NOMO-1 treated with dmso at 0.1 percent for 144 hours (cell line): ENCODE results near the gene MED17.
"Not testable (repeated sequence)": the region's sequence is repeated elsewhere in the genome, so short reads cannot be mapped to it uniquely, and the experiment has no call there.

Source experiments
- DNase-seq: peaks from one replicate; lab custom pipeline; 2025; ENCODE audit not compliant: unreplicated experiment; lab: John Stamatoyannopoulos, UW

Gene MED17

GRCh38 chr11:93757924-93758865 is 25.9 kb upstream of the MED17 start:
- DNase-seq = no peak

DNA sequence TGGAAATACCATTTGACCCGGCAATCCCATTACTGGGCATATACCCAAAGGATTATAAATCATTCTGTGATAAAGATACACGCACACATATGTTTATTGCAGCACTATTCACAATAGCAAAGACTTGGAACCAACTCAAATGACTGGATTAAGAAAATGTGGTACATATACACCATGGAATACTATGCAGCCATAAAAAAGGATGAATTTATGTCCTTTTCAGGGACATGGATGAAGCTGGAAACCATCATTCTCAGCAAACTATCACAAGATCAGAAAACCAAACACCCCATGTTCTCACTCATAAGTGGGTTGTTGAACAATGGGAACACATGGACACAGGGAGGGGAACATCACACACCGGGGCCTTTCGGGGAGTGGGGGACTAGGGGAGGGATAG is 25.0 kb upstream of the MED17 start:
- not testable (repeated sequence) for DNase-seq

GRCh38 chr11:93761910-93762309 is 22.2 kb upstream of the MED17 start:
- DNase-seq = no peak

GRCh38 chr11:93765551-93765950 is 18.5 kb upstream of the MED17 start:
- no peak for DNase-seq

GRCh38 chr11:93766504-93766903 is 17.6 kb upstream of the MED17 start:
- DNase-seq = no peak

DNA sequence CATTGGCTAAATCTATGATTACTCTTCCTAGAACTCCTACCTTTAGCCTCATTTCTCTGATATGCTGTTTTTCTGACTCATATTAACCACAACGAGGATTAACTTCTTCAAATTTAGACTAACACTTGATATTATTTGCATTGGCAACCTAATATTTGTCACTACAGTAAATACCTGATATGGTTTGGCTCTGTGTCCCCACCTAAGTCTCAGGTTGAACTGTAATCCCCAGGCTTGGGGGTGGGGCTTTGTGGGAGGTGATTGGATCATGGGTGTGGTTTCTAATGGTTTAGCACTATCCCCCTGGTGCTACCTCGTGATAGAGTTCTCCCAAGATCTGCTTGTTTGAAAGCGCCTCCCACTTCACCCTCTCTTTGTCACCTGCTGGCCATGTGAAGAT is 17.1 kb upstream of the MED17 start:
- no peak for DNase-seq

DNA sequence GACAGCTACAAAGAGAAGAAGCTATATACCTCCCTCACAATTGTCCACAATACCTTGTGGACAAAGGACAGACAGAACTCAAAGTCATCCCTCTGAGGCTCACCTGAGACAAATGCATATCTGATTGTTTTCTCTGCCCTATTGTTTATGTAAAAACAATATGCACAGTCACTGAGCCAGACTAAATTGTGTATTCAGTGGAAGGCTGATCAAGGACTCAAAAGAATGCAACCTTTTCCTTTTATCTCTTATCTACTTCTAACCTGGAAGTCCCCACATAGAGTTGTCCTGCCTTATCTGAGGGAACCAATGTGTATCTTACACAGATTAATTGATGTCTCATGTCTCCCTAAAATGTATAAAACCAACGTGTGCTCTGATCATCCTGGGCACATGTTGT is 13.9 kb upstream of the MED17 start:
- no peak for DNase-seq

DNA sequence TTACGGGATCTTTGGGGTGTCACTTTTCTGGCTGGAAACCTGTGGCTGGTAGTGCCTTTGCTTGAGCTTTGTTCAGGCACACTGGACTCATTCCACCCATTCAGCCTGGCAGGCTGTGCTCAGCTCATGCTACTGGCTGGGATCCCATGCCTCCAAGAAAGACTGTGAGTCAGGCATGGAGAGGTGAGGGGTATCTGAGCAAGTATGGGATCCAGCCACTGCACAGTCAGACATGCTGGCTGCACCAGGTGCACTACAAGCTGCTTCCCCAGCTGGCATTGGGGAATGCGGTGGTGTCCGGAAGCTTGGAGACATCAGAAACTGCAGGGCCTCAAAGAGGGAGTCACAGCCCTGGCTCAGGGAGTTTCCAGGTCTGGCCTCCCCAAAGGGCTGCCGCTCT is 12.0 kb upstream of the MED17 start:
- no peak for DNase-seq

- no peak for DNase-seq
Measured at GRCh38 chr11:93773045-93773477, 11.0 kb upstream of the MED17 start.

GRCh38 chr11:93773601-93774200 is 10.4 kb upstream of the MED17 start:
- no peak for DNase-seq

- peak; percentile 1 for DNase-seq
Measured at GRCh38 chr11:93774560-93774959, 9.5 kb upstream of the MED17 start.

DNA sequence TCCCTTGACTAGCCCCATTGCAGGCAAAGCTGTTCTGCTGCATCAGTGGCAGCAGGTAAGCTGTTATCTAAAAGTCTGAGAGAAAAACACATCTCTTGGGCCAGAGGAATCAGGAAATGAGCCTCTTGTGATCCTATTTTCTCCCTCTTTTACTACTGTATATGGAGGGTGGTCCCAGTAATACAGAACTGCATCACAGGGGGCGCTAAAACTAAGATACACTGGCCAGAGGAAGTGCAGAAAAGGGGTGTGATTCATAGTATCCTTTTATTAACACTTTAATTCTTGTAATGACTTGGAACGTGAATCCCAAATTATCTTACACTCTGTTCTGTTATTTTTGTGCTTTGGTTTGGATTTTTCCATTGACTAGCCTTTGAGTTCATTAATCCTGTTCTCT is 8.8 kb upstream of the MED17 start:
- DNase-seq = no peak

DNA sequence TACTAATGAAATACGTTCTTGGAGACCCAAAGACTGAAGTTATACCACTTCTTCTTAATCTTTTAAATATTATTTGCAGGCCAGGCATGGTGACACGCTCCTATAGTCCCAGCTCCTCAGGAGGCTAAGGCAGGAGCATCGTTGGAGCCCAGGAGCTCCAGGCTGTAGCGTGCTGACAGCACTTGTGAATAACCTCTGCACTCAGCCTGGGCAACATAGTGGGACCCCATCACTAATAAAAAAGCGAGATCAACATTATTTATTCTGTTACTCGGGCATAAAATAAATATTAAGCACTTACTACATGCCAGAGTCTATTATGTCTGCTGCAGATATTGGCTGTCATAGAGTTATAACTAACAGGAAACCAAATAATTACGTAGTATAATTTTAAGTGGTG is 720 bp upstream of the MED17 start:
- no peak for DNase-seq

DNA sequence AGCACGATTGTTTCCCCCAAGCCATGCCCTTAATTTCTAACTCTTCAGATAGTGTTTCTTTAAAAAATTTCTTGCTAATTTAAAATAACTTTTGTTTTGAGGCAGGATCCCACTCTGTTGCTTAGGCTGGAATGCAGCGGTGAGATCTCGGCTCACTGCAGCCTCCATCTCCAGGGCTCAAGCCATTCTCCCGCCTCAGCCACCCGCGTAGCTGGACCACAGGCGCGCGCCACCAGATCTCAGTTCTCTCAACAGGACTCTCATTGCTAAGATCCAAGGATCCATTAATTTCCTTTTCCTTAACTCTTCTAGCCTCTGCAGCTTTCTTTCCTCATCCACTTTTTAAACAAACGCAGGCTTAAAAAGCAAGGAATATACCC is 327 bp upstream of the MED17 start:
- no peak for DNase-seq

- DNase-seq = no peak
Measured at GRCh38 chr11:93784935-93785360, 866 bp downstream of the MED17 start.

DNA sequence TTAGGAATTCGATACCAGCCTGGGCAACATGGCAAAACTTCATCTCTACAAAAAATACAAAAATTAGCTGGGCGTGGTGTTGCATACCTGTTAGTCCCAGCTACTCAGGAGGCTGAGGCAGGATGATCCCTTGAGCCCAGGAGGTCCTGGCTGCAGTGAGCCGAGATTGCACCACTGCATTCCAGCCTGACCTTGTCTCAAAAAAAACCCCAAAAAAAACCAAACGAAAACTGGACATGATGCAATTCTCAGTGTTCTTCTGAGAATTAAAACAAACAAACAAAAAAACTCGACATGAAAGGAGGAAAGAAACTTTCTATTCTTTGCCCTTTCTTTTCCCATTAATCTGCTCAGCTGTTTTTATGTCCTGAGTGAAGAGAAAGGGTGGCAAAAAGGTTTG is 7.4 kb downstream of the MED17 start:
- DNase-seq = no peak

DNA sequence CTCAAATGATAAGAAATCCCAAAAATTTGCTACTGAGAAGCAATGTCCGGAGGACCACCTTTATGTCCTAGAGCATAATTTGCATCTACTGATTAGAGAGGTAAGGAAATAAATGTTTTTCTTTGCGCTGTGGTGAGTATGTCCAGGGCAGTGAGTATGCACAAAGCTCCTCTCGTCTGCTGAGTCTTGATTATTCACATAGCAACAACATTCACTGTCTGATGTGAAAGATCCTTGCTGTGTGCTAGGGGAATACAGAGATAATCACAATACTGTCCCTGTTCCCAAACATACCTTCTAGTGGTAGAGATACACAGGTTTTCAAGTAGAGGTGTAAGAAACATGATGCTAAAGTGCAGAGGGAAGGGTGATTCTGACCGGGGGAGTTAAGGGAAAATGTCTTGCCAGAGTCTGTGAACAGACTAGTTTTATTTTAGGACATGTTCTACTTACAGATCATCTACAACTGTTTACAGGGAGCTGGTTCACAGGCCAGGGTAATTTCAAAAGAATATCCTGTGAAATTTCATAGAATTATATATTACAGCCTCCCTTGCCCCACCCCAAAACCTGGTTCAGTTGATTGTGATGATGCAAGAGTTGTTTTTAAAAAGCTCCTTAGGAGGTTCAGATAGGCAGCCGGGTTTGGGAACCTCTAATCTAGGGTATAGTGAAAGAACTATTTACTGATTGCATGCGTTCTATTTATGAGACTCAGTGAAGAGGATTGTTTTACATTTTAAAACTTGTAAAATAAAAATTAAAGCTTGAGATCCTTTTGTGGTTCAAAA is 12.6 kb downstream of the MED17 start:
- no peak for DNase-seq

GRCh38 chr11:93801366-93801765 is 17.3 kb downstream of the MED17 start:
- no peak for DNase-seq

DNA sequence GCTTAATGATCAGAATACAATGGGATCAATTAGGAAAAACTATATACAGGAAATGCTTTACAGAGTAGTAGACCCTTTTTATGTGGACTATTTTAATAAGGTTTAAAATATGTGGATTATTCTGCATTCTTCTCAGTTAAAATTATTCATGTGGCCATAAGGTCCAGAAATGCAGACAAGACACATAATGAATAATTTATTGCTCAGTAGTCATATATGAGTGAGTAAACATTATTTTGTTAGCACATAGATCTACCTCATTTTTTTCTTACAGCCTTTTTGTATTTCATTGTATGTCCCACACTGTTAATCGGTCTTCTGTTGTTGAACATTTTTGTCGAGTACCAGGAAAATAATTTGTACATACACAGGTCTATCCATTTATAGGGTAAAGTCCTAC is 20.8 kb downstream of the MED17 start:
- no peak for DNase-seq

DNA sequence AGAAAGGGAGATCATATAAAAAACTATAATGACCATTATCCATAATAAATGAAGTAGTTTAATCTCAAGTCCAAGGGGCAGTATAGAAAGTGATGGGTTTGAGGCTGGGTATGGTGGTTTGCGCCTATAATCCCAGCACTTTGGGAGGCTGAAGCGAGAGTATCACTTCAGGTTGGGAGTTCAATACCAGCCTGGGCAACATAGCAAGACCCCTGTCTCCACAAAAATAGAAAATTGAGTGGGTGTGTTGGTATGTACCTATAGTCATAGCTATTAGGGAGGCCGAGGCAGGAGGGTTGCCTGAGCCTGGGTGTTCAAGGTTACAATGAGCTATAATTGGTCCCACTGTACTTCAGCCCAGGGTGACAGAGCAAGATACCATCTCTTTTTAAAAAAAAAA is 23.9 kb downstream of the MED17 start:
- no peak for DNase-seq

GRCh38 chr11:93813974-93814373 is 29.9 kb downstream of the MED17 start:
- DNase-seq = no peak
